Activated CD8-positive, alpha-beta T cell treated with anti-CD3 and anti-CD28 coated beads for 36 hours (primary cell): ENCODE data around the gene C1QTNF9. TPM values are rescaled to one million over a fixed set of nuclear protein-coding genes. Genes with fewer than 3 reads are reported as not detected.
A peak's percentile ranks its signal among the peaks of the same experiment; 100 is the strongest.

ENCODE experiments used
- ATAC-seq: fragments of 200-7000 bp; cut with Tn5 transposase; one replicate; pipeline ENCODE4 v1.10.0; 2021; ENCODE audit warnings: mild to moderate bottlenecking, moderate library complexity
- CTCF ChIA-PET: fragments of 350-600 bp; sonication (Branson Sonifier 250); formaldehyde crosslinking; loops from one replicate; lab custom pipeline; 2021; ENCODE audit warnings: antibody characterized with exemption; lab: Charles Lee
- POLR2A ChIA-PET: fragments of 350-600 bp; sonication (Branson Sonifier 250); formaldehyde crosslinking; loops from one replicate; lab custom pipeline; 2021; ENCODE audit warnings: antibody characterized with exemption; lab: Charles Lee
- DNase-seq: peaks from one replicate; pipeline ENCODE4 v3.0.0-alpha.2; 2020
- H3K27ac Mint-ChIP-seq: one replicate; pipeline ENCODE4 v1.8.0; 2021; ENCODE audit warnings: mild to moderate bottlenecking, mixed read lengths
- H3K27me3 Mint-ChIP-seq: one replicate; pipeline ENCODE4 v1.8.0; 2021; ENCODE audit warnings: mixed read lengths
- H3K36me3 Mint-ChIP-seq: one replicate; pipeline ENCODE4 v1.8.0; 2021; ENCODE audit warnings: low read depth, mixed read lengths
- H3K4me1 Mint-ChIP-seq: one replicate; pipeline ENCODE4 v1.8.0; 2021; ENCODE audit warnings: low read depth, mixed read lengths
- H3K4me3 Mint-ChIP-seq: one replicate; pipeline ENCODE4 v1.8.0; 2021; ENCODE audit warnings: mild to moderate bottlenecking, moderate library complexity, mixed read lengths
- H3K9me3 Mint-ChIP-seq: one replicate; pipeline ENCODE4 v1.8.0; 2021; ENCODE audit warnings: mixed read lengths
- CTCF ChIP-seq: fragments of 200-600 bp; IDR thresholded peaks from one replicate; pipeline ENCODE4 v1.8.0; 2022; ENCODE audit warnings: antibody characterized with exemption, mild to moderate bottlenecking
- intact Hi-C: fragments of 100-400 bp; cut with micrococcal nuclease; formaldehyde crosslinking; loops from one replicate; pipeline ENCODE4 v1.10.0; 2022
- total RNA-seq, 2 experiments: library from RNA; stranded (reverse); gene quantifications; one replicate each; pipeline ENCODE4 v1.2.3, GENCODE V29; 2021

The C1QTNF9 gene
- total RNA-seq, 2 experiments from 2014 or later, result not detected

DNA sequence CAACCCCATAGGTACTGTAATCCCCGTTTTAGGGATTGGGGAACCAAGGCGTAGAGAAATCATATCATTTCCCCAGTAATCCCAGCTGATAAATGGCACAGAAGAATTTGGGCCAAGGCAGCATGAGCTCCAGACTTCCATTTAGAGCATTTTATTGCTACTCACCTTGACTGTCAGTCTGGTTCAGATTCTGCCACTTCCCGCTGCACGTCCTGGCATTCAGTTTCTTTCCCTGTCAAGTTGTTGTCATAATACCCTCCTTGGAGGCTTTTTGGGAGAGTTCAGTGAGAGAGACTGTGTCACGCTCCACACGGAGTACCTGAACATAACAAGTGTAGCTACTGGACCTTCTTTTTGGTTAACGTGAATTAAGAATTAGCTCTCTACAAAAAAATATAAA, 7.5 kb upstream of the C1QTNF9 start:
- POLR2A ChIA-PET, result interaction anchor here (1.7 kb wide), 1 partner anchor 31 kb away, joined by 5 read pairs; no protein-coding TSS in a partner anchor
- Mint-ChIP-seq H3K4me1 (no peaks in the 10 kb centered on the region), H3K27me3 (no peaks in the 10 kb centered on the region), H3K36me3 (peaks cover 70% of the 10 kb centered on the region), H3K4me3 (no peak overlapping the region), H3K27ac (no peak overlapping the region), H3K9me3 (no peaks in the 10 kb centered on the region)
- DNase-seq, result no peak
- intact Hi-C loops, result no loop called here
- CTCF ChIA-PET, result no interaction called here
- no peak for ATAC-seq
- TF ChIP-seq CTCF, result no peak

GRCh38 chr13:24304620-24305019, 4.8 kb upstream of the C1QTNF9 start:
- no peak overlapping the region for H3K4me3 Mint-ChIP-seq
- no peak for TF ChIP-seq CTCF
- ChIA-PET POLR2A (no interaction called here), CTCF (no interaction called here)
- H3K4me1 Mint-ChIP-seq, result no peaks in the 10 kb centered on the region
- DNase-seq, result no peak
- no peak for ATAC-seq
- peak overlapping the region; percentile 38 for H3K27ac Mint-ChIP-seq
- H3K36me3 Mint-ChIP-seq, result peaks cover 48% of the 10 kb centered on the region
- intact Hi-C loops, result no loop called here
- H3K27me3 Mint-ChIP-seq, result no peaks in the 10 kb centered on the region
- H3K9me3 Mint-ChIP-seq, result no peaks in the 10 kb centered on the region

- H3K4me3 Mint-ChIP-seq, result no peak overlapping the region
- no peak for TF ChIP-seq CTCF
- no peak for DNase-seq
- no peaks in the 10 kb centered on the region for H3K9me3 Mint-ChIP-seq
- POLR2A ChIA-PET, result interaction anchor here (1.0 kb wide), 1 partner anchor 16 kb away, joined by 3 read pairs; no protein-coding TSS in a partner anchor
- CTCF ChIA-PET, result interaction anchor here (1.2 kb wide), 1 partner anchor 78 kb away, joined by 5 read pairs; no protein-coding TSS in a partner anchor
- no peaks in the 10 kb centered on the region for H3K27me3 Mint-ChIP-seq
- H3K36me3 Mint-ChIP-seq, result peaks cover 28% of the 10 kb centered on the region
- no peak overlapping the region for H3K27ac Mint-ChIP-seq
- intact Hi-C loops, result no loop called here
- ATAC-seq, result no peak
- H3K4me1 Mint-ChIP-seq, result no peaks in the 10 kb centered on the region
Observed at GRCh38 chr13:24306632-24307031, 2.7 kb upstream of the C1QTNF9 start.

GRCh38 chr13:24307211-24308067, 1.9 kb upstream of the C1QTNF9 start:
- H3K36me3 Mint-ChIP-seq, result peaks cover 23% of the 10 kb centered on the region
- H3K9me3 Mint-ChIP-seq, result no peaks in the 10 kb centered on the region
- H3K27me3 Mint-ChIP-seq, result no peaks in the 10 kb centered on the region
- intact Hi-C loops, result no loop called here
- no peak for DNase-seq
- CTCF ChIA-PET, result interaction anchor here (1.2 kb wide), 1 partner anchor 79 kb away, joined by 5 read pairs; no protein-coding TSS in a partner anchor
- TF ChIP-seq CTCF, result no peak
- no peak overlapping the region for H3K4me3 Mint-ChIP-seq
- POLR2A ChIA-PET, result interaction anchor here (1.0 kb wide), 1 partner anchor 17 kb away, joined by 3 read pairs; no protein-coding TSS in a partner anchor
- H3K27ac Mint-ChIP-seq, result no peak overlapping the region
- no peak for ATAC-seq
- H3K4me1 Mint-ChIP-seq, result no peaks in the 10 kb centered on the region

DNA sequence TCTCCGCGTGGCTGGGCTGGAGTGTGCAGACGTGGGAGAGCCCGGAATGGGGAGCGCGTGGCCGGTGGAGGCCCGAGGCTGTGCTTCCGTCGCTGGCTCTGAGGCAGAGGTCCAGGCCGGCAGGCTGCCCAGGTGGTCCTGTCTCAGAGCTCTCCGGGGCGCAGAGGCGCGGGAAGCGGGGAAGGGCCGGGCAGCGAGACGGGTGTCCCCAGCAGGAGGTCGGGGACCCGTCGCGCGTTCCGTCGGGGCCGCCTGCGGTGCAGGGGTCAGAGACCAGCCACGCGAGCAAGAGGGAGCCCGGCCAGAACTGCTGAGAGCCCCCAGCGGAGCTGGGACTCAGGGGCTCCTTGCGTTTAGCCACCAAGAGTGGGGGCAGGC, 1.3 kb upstream of the C1QTNF9 start:
- ATAC-seq, result no peak
- no peaks in the 10 kb centered on the region for H3K4me1 Mint-ChIP-seq
- no peak for TF ChIP-seq CTCF
- H3K27me3 Mint-ChIP-seq, result no peaks in the 10 kb centered on the region
- ChIA-PET POLR2A (no interaction called here), CTCF (no interaction called here)
- no peak for DNase-seq
- intact Hi-C loops, result no loop called here
- H3K4me3 Mint-ChIP-seq, result no peak overlapping the region
- H3K36me3 Mint-ChIP-seq, result peaks cover 17% of the 10 kb centered on the region
- H3K27ac Mint-ChIP-seq, result no peak overlapping the region
- no peaks in the 10 kb centered on the region for H3K9me3 Mint-ChIP-seq
